ENCODE results near the gene CNOT3. TPM values are rescaled to one million over a fixed set of nuclear protein-coding genes. Genes with fewer than 3 reads are reported as not detected.

The CNOT3 gene
- total and polyA plus RNA-seq, 9 of the 15 experiments (the other 6 are each of a cell fraction or from before 2014, with no cell fraction given) = 0.27 to 60.4 (median 9.9) TPM

- BruUV-seq (replicated peaks) = TSS peak; percentile 90
- no peaks in the 10 kb centered on the region for H3K27me3 ChIP-seq (ENCODE audit: control insufficient read depth in 2 of 2, insufficient read depth in 2 of 2, low read length in 2 of 2)
- H2AFZ ChIP-seq (ENCODE audit: low read depth, low read length) = peak overlapping the region; percentile 92
- peaks cover 16% of the 10 kb centered on the region for H3K9me1 ChIP-seq (ENCODE audit: control insufficient read depth, insufficient read depth, low read length)
- peak overlapping the region; percentile 59 for H3K27ac ChIP-seq (ENCODE audit: extremely low read depth, low read depth, low read length)
- 9% methylated on average over 29 of the region's 30 CpGs for WGBS (ENCODE audit: insufficient coverage, low coverage, missing lambda C conversion rate)
- H3K9ac ChIP-seq (ENCODE audit: insufficient read depth in 1 of 2, low read depth in 2 of 2, low read length in 2 of 2) = peak overlapping the region; percentile 69 to 86
- FAIRE-seq = no peak
- peak overlapping the region; percentile 51 for H3K4me3 ChIP-seq
- peaks cover 14 to 23% of the 10 kb centered on the region in 2 experiments; a peak in 4 of 5 replicates for H3K4me1 ChIP-seq (replicated peaks in 1 of 2; ENCODE audit: control insufficient read depth in 2 of 2, insufficient read depth in 2 of 2, low read length in 2 of 2)
- H3K4me2 ChIP-seq (ENCODE audit: insufficient read depth, low read length) = peak overlapping the region; percentile 100
- in situ Hi-C loops (cut with MboI) (no loop called here), intact Hi-C loops (cut with micrococcal nuclease) (loop anchor here (2.0 kb wide), 1 partner anchor 65 kb away; the partner anchor contains the start of gene RPS9)
- ChIA-PET POLR2A (interaction anchor here (0.6 to 3.1 kb wide), 13 partner anchors 12 to 87 kb away, joined by 3 to 29 read pairs (median 8); partner anchors contain the start of genes LENG1, MBOAT7, PRPF31 and RPS9), CTCF (ENCODE audit: low intra/inter-chr PET ratio) (no interaction called here)
- peaks cover 33% of the 10 kb centered on the region for H3K36me3 ChIP-seq (ENCODE audit: control insufficient read depth, insufficient read depth, low read length)
- peaks cover 12% of the 10 kb centered on the region for H4K20me1 ChIP-seq (replicated peaks; ENCODE audit: control insufficient read depth, insufficient read depth, low read length)
- DNase-seq (ENCODE audit: extremely low read depth in 1 of 4, low spot score in 3 of 4) = peak in 1 of 4 experiments; percentile 26
- no peak for ATAC-seq
- no peaks in the 10 kb centered on the region for H3K9me3 ChIP-seq (replicated peaks; ENCODE audit: control insufficient read depth, insufficient read depth, low read depth, low read length)
- H3K79me2 ChIP-seq (ENCODE audit: control insufficient read depth, insufficient read depth, low read length) = peaks cover 37% of the 10 kb centered on the region
- TF ChIP-seq NR2C2 (CRISPR knock-in tag; IDR thresholded peaks at IDR 0.05) = 0 out of 2 replicates have a peak, but pooled peaks have one; percentile 26
- no peak for TF ChIP-seq NR2C2 (tag; IDR thresholded peaks at IDR 0.05)
- TF ChIP-seq SMARCA4 (IDR thresholded peaks at IDR 0.05) = 0 out of 2 replicates have a peak, but pooled peaks have one; percentile 24
- peak; percentile 25; the same call in 1 of the 2 replicates for TF ChIP-seq HBP1 (CRISPR knock-in tag; IDR thresholded peaks at IDR 0.05)
- TF ChIP-seq MIER1 (IDR thresholded peaks at IDR 0.05; ENCODE audit: low read depth) = 0 out of 2 replicates have a peak, but pooled peaks have one; percentile 57
- TF ChIP-seq SAP30 (IDR thresholded peaks at IDR 0.05; ENCODE audit: borderline replicate concordance, insufficient read depth, low read depth, low read length, poor library complexity, severe bottlenecking) = peak; percentile 83
- TF ChIP-seq HNRNPLL (IDR thresholded peaks at IDR 0.05; ENCODE audit: low read depth, low read length, poor library complexity, severe bottlenecking) = peak; percentile 45
- TF ChIP-seq ZBTB40 (IDR thresholded peaks at IDR 0.05) = 0 out of 2 replicates have a peak, but pooled peaks have one; percentile 28
- TF ChIP-seq ZBTB40 (CRISPR knock-in tag; IDR thresholded peaks at IDR 0.05) = no peak
- no peak for TF ChIP-seq ZNF143 (CRISPR knock-in tag; IDR thresholded peaks at IDR 0.05)
These were observed 1.3 kb upstream of the CNOT3 start for GRCh38 chr19:54136086-54136863.

All from K562 (cell line).